GM03348 (cell line): ENCODE measurements around the gene ADGRL3.
"Not testable (repeated sequence)": the region's sequence is repeated elsewhere in the genome, so short reads cannot be mapped to it uniquely, and the experiment has no call there.

Source experiments
- DNase-seq: peaks from one replicate; pipeline ENCODE4 v3.0.0; 2012; ENCODE audit warnings: low spot score

ADGRL3 gene

DNA sequence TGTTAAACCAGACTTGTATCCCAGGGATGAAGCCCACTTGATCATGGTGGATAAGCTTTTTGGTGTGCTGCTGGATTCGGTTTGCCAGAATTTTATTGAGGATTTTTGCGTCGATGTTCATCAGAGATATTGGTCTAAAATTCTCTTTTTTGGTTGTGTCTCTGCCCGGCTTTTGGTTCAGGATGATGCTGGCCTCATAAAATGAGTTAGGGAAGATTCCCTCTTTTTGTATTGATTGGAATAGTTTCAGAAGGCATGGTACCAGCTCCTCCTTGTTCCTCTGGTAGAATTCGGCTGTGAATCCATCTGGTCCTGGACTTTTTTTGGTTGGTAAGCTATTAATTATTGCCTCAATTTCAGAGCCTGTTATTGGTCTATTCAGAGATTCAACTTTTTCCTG lies 556.8 kb downstream of the ADGRL3 start:
- DNase-seq, result not testable (repeated sequence)

DNA sequence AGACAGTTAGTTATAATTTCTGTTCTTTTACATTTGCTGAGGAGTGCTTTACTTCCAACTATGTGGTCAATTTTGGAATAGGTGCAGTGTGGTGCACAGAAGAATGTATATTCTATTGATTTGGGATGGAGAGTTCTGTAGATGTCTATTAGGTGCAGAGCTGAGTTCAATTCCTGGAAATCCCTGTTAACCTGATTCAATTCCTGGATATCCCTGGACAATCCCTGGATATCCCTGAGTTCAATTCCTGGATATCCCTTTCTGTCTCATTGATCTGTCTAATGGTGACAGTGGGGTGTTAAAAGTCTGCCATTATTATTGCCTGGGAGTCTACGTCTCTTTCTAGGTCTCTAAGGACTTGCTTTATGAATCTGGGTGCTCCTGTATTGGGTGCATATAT lies 557.9 kb downstream of the ADGRL3 start:
- DNase-seq, result not testable (repeated sequence)

DNA sequence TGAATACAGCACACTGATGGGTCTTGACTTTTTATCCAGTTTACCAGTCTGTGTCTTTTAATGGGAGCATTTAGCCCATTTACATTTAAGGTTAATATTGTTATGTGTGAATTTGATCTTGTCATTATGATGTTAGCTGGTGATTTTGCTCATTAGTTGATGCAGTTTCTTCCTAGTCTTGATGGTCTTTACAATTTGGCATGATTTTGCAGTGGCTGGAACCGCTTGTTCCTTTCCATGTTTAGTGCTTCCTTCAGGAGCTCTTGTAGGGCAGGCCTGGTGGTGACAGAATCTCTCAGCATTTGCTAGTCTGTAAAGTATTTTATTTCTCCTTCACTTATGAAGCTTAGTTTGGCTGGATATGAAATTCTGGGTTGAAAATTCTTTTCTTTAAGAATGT lies 558.5 kb downstream of the ADGRL3 start:
- not testable (repeated sequence) for DNase-seq

DNA sequence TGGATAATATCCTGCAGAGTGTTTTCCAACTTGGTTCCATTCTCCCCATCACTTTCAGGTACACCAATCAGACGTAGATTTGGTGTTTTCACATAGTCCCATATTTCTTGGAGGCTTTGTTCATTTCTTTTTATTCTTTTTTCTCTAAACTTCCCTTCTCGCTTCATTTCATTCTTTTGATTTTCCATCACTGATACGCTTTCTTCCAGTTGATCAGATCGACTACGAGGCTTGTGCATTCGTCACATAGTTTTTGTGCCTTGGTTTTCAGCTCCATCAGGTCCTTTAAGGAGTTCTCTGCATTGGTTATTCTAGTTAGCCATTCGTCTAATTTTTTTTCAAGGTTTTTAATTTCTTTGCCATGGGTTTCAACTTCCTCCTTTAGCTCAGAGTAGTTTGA lies 559.1 kb downstream of the ADGRL3 start:
- DNase-seq, result not testable (repeated sequence)

DNA sequence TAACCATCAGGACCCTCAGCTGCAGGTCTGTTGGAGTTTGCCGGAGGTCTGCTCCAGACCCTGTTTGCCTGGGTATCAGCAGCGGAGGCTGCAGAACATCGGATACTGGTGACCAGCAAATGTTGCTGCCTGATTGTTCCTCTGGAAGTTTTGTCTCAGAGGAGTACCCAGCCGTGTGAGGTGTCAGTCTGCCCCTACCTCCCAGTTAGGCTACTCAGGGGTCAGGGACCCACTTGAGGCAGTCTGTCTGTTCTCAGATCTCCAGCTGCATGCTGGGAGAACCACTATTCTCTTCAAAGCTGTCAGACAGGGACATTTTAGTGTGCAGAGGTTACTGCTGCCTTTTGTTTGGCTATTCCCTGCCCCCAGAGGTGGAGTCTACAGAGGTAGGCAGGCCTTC lies 559.8 kb downstream of the ADGRL3 start:
- DNase-seq, result not testable (repeated sequence)

DNA sequence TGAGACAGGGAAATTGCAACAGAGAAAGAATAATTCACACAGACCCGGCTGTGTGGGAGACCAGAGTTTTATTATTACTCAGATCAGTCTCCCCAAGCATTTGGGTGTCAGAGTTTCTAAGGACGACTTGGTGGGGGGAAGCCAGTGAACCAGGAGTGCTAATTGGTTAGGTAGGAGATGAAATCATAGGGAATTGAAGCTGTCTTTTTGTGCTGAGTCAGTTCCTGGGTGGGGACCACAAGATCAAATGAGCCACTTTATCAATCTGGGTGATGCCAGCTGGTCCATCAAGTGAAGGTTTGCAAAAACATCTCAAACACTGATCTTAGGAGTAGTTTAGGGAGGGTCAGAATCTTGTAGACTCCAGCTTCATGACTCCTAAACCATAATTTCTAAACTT lies 560.7 kb downstream of the ADGRL3 start:
- no peak for DNase-seq

DNA sequence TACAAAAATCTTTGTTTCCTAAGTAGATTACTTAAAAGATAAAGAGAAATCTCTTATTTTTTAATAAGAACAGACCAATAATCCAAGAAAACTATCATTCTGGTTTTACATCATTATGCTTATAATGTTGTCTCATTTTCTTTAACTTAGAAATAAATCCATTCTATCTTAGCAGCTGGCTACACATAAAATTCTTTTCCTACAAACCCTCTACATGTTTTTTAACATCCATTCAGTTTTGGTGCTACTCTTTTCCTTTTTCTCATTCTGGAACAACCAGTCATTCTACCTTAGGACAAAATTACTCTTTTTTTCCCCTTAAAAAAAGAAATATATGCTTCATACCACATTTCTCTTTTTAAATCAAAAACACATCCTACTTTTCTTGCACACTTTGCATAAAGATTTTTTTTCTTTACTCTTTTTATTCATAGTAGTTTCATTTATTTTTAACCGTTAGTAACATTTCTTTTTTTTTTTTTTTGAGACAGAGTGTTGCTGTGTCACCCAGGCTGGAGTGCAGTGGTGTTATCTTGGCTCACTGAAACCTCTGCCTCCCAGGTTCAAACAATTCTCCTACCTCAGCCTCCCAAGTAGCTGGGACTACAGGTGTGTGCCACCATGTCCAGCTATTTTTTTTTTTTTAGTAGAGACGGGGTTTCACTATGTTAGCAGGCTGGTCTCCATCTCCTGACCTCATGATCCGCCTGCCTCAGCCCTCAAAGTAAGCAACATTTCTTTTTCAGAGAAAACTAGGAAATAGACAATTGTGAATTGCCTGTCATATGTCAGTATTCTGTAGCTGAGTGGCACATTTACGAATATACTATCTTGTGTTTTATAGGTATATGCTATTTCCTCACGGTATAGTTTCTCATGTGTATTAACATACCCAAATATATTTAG lies 562.8 kb downstream of the ADGRL3 start:
- DNase-seq, result no peak

DNA sequence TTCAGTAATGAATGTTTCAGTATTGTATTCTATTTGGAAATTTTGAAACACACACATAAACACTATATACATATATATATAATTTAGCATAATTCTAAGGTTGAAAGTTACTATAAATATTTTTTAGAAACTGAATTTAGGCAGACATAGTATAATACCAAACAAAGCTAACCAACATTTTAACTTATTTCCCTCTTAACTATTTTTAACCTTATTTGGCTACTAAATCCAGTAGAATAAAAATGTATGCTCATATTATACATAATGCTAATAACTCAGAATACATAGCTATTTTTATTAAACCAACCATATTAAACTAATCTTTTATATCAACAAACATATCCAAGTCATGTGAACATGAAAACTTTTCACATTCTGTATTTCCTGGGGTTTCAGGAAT lies 563.6 kb downstream of the ADGRL3 start:
- DNase-seq, result no peak

DNA sequence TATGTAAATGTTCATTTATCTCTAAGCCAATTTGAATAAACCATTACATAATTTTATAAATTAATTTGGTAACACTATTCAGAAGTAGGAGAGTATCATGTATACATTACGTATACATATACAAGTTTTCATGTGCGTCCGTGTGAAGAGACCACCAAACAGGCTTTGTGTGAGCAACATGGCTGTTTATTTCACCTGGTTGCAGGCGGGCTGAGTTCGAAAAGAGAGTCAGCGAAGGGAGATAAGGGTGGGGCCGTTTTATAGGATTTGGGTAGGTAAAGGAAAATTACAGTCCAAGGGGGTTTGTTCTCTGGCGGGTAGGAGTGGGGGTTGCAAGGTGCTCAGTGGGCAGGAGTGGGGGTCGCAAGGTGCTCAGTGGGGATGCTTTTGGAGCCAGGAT lies 564.0 kb downstream of the ADGRL3 start:
- not testable (repeated sequence) for DNase-seq

DNA sequence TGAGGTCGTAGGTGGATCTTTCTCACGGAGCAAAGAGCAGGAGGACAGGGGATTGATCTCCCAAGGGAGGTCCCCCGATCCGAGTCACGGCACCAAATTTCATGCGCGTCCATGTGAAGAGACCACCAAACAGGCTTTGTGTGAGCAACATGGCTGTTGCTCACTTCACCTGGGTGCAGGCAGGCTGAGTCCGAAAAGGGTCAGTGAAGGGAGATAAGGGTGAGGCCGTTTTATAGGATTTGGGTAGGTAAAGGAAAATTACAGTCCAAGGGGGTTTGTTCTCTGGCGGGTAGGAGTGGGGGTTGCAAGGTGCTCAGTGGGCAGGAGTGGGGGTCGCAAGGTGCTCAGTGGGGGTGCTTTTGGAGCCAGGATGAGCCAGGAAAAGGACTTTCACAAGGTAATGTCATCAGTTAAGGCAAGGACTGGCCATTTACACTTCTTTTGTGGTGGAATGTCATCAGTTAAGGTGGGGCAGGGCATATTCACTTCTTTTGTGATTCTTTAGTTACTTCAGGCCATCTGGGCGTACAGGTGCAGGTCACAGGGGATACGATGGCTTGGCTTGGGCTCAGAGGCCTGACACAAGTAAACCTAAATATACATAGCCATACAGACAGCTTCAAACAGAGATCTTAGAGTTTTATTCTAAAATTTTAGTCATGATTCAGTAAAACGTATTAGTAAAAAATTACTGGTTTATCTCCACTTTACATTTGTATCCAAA lies 569.5 kb downstream of the ADGRL3 start:
- DNase-seq, result not testable (repeated sequence)

DNA sequence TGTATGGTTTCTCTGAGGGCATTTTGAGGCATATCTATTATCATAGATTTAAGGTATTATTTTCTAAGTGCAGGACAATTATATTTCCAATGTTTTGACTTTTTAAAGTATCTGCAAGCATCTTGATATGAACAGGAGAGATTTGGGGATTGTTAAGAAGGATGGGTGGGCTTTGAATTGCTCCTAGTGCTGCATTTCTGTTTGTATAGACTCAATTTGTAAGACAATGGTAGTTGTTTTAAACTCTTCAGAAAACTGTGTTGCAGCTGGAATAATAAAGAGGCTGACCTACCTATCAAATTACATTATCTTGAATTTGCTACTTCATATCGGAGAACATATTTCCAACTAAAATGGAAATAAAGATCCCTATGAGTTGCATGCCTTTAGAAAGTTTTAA lies 570.3 kb downstream of the ADGRL3 start:
- no peak for DNase-seq

DNA sequence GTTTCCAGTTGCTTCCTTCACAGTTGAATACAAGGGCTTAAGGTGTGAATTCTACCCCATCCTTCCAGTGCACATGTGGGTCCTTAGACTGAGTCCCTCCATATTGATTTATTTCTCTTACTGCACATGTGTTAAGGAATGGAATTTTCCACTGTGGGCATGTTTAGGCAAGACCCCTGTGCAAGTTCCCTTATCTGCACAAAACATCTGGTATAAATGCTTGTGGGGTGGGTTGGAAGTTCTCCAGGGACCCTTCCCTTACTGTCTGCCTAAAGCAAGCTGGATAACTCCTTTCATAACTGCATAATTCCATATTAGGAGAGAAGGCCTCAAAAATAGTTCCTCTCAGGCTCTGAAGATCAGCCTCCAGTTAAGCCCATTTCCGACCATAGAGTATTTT lies 570.9 kb downstream of the ADGRL3 start:
- DNase-seq, result no peak

DNA sequence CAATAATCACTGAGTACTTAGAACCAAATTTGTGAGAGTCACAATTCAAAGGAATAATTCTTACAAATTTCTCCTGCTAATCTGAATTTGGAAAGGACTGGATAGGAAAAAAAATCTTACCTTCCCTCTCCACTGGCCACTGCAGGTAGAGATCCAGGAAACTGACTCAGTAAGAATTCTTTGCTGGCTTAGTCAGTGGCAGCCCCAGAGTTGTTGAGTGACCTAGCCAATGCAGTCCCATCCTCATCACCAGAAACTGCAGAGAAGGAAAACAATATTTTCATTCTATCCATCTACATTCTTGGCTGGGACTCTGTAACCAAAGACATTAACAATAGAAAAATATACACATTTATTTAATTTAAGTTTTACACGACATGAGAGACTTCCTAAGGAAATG lies 572.0 kb downstream of the ADGRL3 start:
- DNase-seq, result no peak

DNA sequence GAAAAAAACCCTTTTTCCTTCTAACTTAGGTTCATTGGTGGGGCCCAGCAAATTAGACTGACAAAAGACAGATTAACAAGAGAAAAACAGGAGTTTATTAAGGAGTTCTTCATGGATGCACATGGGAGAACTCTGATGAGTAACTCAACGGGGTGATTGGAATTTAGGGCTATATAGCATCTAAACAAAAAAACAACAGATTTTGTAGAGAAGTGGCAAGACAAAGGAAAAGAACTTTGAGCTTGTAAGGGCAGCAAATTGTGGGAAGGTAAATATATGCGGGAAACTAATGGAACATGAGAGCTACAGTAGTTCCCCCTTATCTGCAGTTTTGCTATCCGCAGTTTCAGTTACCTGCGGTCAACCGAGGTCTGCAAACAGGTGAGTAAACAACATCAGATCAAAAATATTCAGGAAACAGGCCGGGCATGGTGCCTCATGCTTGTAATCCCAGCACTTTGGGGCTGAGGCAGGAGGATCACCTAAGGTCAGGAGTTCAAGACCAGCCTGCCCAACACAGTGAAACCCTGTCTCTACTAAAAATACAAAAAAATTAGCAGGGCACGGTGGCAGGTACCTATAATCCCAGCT lies 573.6 kb downstream of the ADGRL3 start:
- DNase-seq, result no peak

DNA sequence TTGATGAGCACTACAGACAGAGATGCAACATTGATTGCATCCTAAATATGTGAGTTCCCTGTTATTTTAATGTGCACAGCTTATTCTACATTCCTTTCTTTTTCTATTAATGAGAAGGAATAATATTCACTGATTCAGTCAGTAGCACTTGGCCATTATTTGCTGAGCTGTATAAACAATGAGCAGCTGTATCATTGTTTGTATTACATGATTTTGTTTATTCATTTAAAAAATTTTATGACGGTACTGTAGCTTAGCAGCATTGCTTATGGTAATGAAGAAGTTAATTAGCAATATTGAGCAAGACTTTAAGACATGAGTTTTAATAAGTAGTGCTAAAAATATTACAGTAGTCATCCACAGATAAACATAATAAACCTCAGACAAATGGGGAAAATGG lies 582.0 kb downstream of the ADGRL3 start:
- DNase-seq, result no peak

DNA sequence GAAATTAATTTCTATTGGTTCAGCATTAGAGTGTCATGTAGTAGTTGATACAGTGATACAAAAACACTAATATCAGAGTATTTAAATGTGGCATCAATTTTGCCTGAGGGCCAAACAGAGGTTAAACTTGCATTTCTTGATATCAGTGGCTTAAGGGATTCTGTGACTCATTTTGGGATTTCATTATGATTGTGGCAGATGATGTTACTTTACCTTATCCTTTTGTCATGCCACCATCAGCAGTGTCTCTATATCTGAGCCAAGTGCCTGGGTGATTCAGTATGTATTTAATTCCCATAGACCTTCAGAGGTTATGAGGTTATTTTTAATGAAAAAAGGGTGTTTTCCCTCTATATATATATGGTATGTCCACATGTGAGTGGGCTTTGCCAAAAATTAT lies 582.9 kb downstream of the ADGRL3 start:
- DNase-seq, result no peak

DNA sequence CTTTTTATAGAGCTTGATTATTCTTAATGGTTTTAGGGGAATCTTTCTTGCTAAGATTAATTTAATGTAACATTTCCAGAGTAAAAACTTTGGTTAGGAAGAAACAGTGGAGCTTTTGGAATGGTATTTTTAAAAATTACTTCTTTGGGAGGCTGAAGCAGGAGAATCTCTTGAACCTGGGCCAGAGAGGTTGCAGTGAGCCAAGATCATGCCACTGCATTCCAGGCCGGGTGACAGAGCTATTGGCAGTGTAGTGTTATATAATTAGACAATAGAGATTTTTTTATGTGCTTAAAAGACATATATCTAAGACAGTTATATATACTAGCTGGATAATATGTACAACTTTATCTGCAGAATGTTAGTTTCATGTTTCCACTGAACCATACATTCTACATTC lies 585.6 kb downstream of the ADGRL3 start:
- no peak for DNase-seq

DNA sequence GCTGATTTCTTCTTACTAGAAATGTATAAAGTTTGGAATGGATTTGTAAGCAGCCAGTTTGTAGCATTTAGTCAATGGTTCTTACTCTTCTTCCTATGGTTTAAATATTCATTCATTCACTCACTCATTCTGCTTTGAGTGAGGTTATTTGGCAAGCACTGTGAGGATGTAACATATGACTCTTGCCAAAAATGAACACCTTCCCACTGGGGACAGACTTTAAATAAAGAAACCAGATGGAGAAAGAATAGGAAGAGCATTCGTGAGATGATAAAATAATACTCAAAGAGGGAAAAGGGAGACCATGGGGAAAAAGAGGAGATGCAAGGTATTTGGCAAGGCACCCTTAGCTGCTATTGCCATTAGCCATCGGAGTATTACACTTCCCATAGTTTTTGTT lies 586.1 kb downstream of the ADGRL3 start:
- no peak for DNase-seq

DNA sequence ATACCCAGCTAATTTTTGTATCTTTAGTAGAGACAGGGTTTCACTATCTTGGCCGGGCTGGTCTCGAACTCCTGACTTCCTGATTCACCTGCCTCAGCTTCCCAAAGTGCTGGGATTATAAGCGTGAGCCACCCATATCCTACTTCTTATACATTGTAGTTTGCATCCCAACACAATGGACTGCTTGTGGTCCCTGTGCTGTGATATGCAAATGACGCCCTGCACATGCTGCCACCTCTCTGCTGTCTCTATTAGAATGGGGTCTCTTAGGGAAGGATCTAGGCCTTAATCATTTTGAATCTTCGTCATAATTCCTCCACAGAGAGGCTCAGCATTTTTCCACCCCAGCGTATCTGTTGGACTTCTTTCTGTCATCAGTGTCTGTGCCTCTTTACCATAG lies 595.9 kb downstream of the ADGRL3 start:
- no peak for DNase-seq

DNA sequence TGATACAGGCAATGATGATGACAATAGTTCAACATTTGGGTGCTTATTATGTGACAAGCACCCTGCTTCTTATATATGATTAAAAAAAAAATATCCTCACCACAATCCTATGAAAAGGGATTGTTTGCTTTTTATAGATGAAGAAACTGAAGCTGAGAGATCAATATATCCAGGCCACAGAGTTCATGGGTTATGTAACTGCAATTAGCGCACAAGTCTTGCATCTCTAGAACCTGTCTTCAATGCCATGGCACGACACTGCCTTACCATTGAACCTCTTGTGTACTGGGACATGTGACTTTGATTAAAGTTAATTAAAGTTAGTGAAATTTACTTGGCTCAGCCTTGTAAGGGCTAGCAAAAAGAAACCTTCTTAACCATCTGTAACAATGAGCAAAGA lies 599.7 kb downstream of the ADGRL3 start:
- no peak for DNase-seq

DNA sequence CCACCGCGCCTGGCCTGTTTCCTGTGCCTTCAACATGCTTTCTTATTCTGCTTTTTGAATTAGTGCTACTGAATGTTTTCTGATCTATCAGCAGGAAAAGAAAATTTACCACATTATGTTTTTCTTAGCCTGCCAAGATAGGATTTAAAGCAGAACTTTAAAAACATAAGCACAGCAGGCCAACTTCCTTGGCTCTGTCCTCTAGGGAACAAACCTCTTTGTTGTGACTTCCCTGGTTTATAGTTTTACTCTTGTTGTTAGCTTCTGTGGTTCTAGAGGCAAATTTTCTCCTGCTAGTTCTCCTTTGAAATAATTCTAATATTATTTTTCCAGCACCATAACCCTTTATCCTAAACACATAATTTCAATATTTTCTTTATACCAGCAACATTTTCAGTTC lies 605.1 kb downstream of the ADGRL3 start:
- DNase-seq, result no peak

DNA sequence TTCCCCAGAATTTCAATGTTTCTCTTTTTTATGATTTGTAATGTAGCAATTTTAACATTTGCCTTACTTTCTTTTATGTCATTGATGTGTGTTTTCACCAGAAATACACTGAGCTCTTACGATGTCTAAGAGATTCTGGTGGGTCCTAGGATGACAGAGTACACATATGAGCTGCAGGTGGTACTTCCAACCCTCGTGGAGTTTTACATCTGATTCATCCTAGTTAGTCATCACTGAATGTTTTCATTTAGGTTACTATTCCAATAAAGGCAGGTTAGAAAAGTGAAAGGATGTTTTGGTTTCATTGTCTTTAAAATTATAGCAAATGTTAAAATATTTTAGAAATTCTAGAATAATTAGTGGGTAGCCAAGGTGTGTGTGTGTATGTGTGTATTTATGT lies 605.9 kb downstream of the ADGRL3 start:
- no peak for DNase-seq

DNA sequence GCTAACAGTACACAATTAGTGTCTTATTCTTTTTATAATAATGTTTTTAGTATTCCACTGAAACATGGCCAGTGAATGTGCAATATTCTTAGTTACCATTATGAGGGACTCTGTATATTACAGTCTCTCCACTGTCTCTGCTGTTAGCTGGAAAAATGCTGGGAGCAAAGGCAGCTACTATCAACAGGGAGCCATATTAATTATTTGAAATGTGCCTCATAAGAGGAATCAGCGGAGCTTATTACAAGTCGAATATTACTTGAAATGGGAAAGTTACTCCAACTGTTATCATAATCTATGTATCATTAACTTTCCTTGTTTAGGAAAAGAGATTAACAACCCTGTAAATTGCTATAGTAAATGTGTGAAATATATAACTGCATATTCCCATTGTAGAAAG lies 612.0 kb downstream of the ADGRL3 start:
- no peak for DNase-seq
